Activated T-cell treated with anti-CD3 and anti-CD28 coated beads for 24 hours (primary cell): Measurements from ENCODE around the gene LIMA1.

Source experiments
- DNase-seq: peaks from one replicate; pipeline ENCODE4 v3.0.0-alpha.2; 2020; ENCODE audit warnings: low read depth

Gene LIMA1

GRCh38 chr12:50218386-50218785 lies 64.9 kb downstream of the LIMA1 start:
- DNase-seq, result no peak

GRCh38 chr12:50217202-50217601 lies 66.1 kb downstream of the LIMA1 start:
- DNase-seq, result no peak

- no peak for DNase-seq
Observed at GRCh38 chr12:50215033-50215432, 68.3 kb downstream of the LIMA1 start.

- DNase-seq, result no peak
Observed at GRCh38 chr12:50214018-50214417, 69.3 kb downstream of the LIMA1 start.

GRCh38 chr12:50213439-50213838 lies 69.9 kb downstream of the LIMA1 start:
- no peak for DNase-seq

- no peak for DNase-seq
Observed at GRCh38 chr12:50212071-50212467, 71.3 kb downstream of the LIMA1 start.

GRCh38 chr12:50211392-50212070 lies 71.8 kb downstream of the LIMA1 start:
- no peak for DNase-seq

GRCh38 chr12:50207424-50207823 lies 75.9 kb downstream of the LIMA1 start:
- no peak for DNase-seq

GRCh38 chr12:50205648-50206047 lies 77.7 kb downstream of the LIMA1 start:
- no peak for DNase-seq

GRCh38 chr12:50203691-50204090 lies 79.6 kb downstream of the LIMA1 start:
- no peak for DNase-seq

- no peak for DNase-seq
Observed at GRCh38 chr12:50201987-50202521, 81.3 kb downstream of the LIMA1 start.

- no peak for DNase-seq
Observed at GRCh38 chr12:50200552-50201273, 82.6 kb downstream of the LIMA1 start.

GRCh38 chr12:50198829-50199228 lies 84.5 kb downstream of the LIMA1 start:
- DNase-seq, result no peak

- no peak for DNase-seq
Observed at GRCh38 chr12:50197297-50197727, 86.0 kb downstream of the LIMA1 start.

GRCh38 chr12:50196537-50196936 lies 86.8 kb downstream of the LIMA1 start:
- no peak for DNase-seq

- DNase-seq, result no peak
Observed at GRCh38 chr12:50195832-50196231, 87.5 kb downstream of the LIMA1 start.

GRCh38 chr12:50192908-50193307 lies 90.4 kb downstream of the LIMA1 start:
- DNase-seq, result no peak

GRCh38 chr12:50192236-50192635 lies 91.1 kb downstream of the LIMA1 start:
- no peak for DNase-seq

GRCh38 chr12:50190859-50191258 lies 92.5 kb downstream of the LIMA1 start:
- DNase-seq, result no peak

- no peak for DNase-seq
Observed at GRCh38 chr12:50188875-50189575, 94.3 kb downstream of the LIMA1 start.

- DNase-seq, result no peak
Observed at GRCh38 chr12:50188241-50188781, 95.0 kb downstream of the LIMA1 start.

GRCh38 chr12:50187084-50187900 lies 96.0 kb downstream of the LIMA1 start:
- DNase-seq, result peak; percentile 36
